ENCODE data around the gene GARIN5B.

DNA sequence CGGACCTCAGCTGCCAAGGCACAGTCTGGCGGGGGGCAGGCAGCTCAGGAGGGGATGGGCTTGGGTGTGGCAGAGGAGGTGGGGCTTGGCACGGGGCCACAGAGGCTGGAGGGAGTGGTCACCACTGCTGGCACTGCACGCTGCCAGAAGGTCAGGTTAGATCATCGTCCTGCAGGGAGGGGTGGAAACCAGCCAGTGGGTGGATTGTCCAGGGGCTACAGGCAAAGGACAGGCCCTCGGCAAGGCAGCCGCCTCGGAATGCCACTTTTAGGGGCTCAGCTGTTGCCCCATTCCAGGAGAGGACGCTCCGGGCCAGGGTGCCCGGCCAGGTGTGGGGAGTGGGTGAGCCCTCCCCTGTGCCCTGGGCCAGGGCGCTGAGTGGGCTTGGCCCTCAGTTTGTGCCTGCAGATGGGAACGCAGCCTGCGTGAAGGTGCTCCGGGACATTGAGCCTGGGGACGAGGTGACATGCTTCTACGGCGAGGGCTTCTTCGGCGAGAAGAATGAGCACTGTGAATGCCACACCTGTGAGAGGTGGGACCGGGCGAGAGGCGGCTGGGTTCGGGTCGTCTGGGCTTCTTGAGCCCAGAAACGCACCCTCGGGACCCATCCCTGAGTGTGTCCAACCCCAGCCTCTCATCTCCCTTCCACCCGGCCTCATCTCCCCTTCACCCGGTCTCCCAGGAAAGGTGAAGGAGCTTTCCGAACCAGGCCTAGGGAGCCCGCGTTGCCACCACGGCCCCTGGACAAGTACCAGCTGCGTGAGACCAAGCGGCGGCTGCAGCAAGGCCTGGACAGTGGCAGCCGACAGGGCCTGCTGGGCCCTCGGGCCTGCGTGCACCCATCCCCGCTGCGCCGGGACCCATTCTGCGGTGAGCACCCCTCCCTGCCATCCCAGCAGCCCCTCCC is 17.0 kb downstream of the GARIN5B start:
- TF ChIP-seq, protein P1, sequence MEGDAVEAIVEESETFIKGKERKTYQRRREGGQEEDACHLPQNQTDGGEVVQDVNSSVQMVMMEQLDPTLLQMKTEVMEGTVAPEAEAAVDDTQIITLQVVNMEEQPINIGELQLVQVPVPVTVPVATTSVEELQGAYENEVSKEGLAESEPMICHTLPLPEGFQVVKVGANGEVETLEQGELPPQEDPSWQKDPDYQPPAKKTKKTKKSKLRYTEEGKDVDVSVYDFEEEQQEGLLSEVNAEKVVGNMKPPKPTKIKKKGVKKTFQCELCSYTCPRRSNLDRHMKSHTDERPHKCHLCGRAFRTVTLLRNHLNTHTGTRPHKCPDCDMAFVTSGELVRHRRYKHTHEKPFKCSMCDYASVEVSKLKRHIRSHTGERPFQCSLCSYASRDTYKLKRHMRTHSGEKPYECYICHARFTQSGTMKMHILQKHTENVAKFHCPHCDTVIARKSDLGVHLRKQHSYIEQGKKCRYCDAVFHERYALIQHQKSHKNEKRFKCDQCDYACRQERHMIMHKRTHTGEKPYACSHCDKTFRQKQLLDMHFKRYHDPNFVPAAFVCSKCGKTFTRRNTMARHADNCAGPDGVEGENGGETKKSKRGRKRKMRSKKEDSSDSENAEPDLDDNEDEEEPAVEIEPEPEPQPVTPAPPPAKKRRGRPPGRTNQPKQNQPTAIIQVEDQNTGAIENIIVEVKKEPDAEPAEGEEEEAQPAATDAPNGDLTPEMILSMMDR (conservative IDR thresholded peaks at IDR 0.05; ENCODE audit: low read depth in 2 of 2): no peak
- TF ChIP-seq EZH2 (IDR thresholded peaks at IDR 0.05; ENCODE audit: low read depth, unreplicated experiment): no peak
- no peak for TF ChIP-seq POLR2AphosphoS5 (IDR thresholded peaks at IDR 0.05; ENCODE audit: low read depth)
- TF ChIP-seq, protein P2, sequence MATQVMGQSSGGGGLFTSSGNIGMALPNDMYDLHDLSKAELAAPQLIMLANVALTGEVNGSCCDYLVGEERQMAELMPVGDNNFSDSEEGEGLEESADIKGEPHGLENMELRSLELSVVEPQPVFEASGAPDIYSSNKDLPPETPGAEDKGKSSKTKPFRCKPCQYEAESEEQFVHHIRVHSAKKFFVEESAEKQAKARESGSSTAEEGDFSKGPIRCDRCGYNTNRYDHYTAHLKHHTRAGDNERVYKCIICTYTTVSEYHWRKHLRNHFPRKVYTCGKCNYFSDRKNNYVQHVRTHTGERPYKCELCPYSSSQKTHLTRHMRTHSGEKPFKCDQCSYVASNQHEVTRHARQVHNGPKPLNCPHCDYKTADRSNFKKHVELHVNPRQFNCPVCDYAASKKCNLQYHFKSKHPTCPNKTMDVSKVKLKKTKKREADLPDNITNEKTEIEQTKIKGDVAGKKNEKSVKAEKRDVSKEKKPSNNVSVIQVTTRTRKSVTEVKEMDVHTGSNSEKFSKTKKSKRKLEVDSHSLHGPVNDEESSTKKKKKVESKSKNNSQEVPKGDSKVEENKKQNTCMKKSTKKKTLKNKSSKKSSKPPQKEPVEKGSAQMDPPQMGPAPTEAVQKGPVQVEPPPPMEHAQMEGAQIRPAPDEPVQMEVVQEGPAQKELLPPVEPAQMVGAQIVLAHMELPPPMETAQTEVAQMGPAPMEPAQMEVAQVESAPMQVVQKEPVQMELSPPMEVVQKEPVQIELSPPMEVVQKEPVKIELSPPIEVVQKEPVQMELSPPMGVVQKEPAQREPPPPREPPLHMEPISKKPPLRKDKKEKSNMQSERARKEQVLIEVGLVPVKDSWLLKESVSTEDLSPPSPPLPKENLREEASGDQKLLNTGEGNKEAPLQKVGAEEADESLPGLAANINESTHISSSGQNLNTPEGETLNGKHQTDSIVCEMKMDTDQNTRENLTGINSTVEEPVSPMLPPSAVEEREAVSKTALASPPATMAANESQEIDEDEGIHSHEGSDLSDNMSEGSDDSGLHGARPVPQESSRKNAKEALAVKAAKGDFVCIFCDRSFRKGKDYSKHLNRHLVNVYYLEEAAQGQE (IDR thresholded peaks at IDR 0.05; ENCODE audit: unreplicated experiment): no peak
- TF ChIP-seq JUNB (IDR thresholded peaks at IDR 0.05; ENCODE audit: unreplicated experiment): no peak
- TF ChIP-seq ZNF331 (CRISPR knock-in tag; IDR thresholded peaks at IDR 0.05; ENCODE audit: low read depth): no peak
- no peak for TF ChIP-seq EZH2phosphoT487 (IDR thresholded peaks at IDR 0.05; ENCODE audit: unreplicated experiment)
